H9 (cell line): ENCODE data around the gene RASIP1. TPM values are rescaled to one million over a fixed set of nuclear protein-coding genes. Genes with fewer than 3 reads are reported as not detected.

Source experiments
- DNase-seq: peaks from one replicate; pipeline ENCODE4 v3.0.0-alpha.2; 2017
- H2AFZ ChIP-seq: one replicate; pipeline ENCODE4 v1.6.1; 2013; ENCODE audit warnings: mild to moderate bottlenecking, low read length, control low read depth, moderate library complexity
- H2AK5ac ChIP-seq: 2 replicates; pipeline ENCODE4 v1.6.1; 2013; ENCODE audit warnings: low read length, control low read depth, mixed read lengths; ENCODE audit not compliant: insufficient read length
- H2BK120ac ChIP-seq: one replicate; pipeline ENCODE4 v1.6.1; 2013; ENCODE audit warnings: low read depth, mild to moderate bottlenecking, low read length, control low read depth, inconsistent platforms; ENCODE audit not compliant: poor library complexity, severe bottlenecking
- H2BK12ac ChIP-seq: 2 replicates; pipeline ENCODE4 v1.6.1; 2013; ENCODE audit warnings: low read length, control low read depth, mixed read lengths, low read depth; ENCODE audit not compliant: insufficient read length
- H2BK15ac ChIP-seq: 2 replicates; pipeline ENCODE4 v1.6.1; 2013; ENCODE audit warnings: low read depth, low read length, control low read depth
- H2BK20ac ChIP-seq: one replicate; pipeline ENCODE4 v1.6.1; 2013; ENCODE audit warnings: low read depth, mild to moderate bottlenecking, low read length, control low read depth, inconsistent platforms; ENCODE audit not compliant: poor library complexity, severe bottlenecking
- H2BK5ac ChIP-seq: 2 replicates; pipeline ENCODE4 v1.6.1; 2013; ENCODE audit warnings: low read length, control low read depth, mixed read lengths; ENCODE audit not compliant: insufficient read length
- H3K14ac ChIP-seq: 2 replicates; pipeline ENCODE4 v1.6.1; 2013; ENCODE audit warnings: low read length, control low read depth; ENCODE audit not compliant: insufficient read depth
- H3K18ac ChIP-seq: 2 replicates; pipeline ENCODE4 v1.6.1; 2013; ENCODE audit warnings: low read depth, mild to moderate bottlenecking, mixed read lengths, low read length, control low read depth; ENCODE audit not compliant: insufficient read length
- H3K23ac ChIP-seq: 2 replicates; pipeline ENCODE4 v1.6.1; 2013; ENCODE audit warnings: low read length, control low read depth, mixed read lengths, low read depth; ENCODE audit not compliant: insufficient read length
- H3K23me2 ChIP-seq: 2 replicates; pipeline ENCODE4 v1.6.1; 2013; ENCODE audit warnings: low read depth, mild to moderate bottlenecking, mixed read lengths, low read length, control low read depth; ENCODE audit not compliant: insufficient read length, poor library complexity, severe bottlenecking
- H3K27ac ChIP-seq: 2 replicates; pipeline ENCODE4 v1.5.1; 2013; ENCODE audit warnings: low read length, control low read depth, mixed read lengths, low read depth; ENCODE audit not compliant: insufficient read length
- H3K27me3 ChIP-seq: 2 replicates; pipeline ENCODE4 v1.6.1; 2013; ENCODE audit warnings: low read length, control low read depth, inconsistent platforms; ENCODE audit not compliant: insufficient read depth
- H3K4ac ChIP-seq: 2 replicates; pipeline ENCODE4 v1.6.1; 2013; ENCODE audit warnings: low read depth, mild to moderate bottlenecking, control low read depth, inconsistent platforms, low read length, moderate library complexity
- H3K4me1 ChIP-seq: 2 replicates; pipeline ENCODE4 v1.6.1; 2013; ENCODE audit warnings: low read length, control low read depth, inconsistent platforms; ENCODE audit not compliant: insufficient read depth
- H3K4me2 ChIP-seq: 2 replicates; pipeline ENCODE4 v1.6.1; 2013; ENCODE audit warnings: low read length, control low read depth, mixed read lengths; ENCODE audit not compliant: insufficient read length, insufficient read depth
- H3K56ac ChIP-seq: 2 replicates; pipeline ENCODE4 v1.6.1; 2013; ENCODE audit warnings: low read depth, mild to moderate bottlenecking, mixed read lengths, low read length, control low read depth; ENCODE audit not compliant: insufficient read length
- H3K79me1 ChIP-seq: 2 replicates; pipeline ENCODE4 v1.6.1; 2013; ENCODE audit warnings: low read depth, mild to moderate bottlenecking, moderate library complexity, low read length, control low read depth, inconsistent platforms; ENCODE audit not compliant: insufficient read depth, poor library complexity, severe bottlenecking
- H3K79me2 ChIP-seq: 2 replicates; pipeline ENCODE4 v1.6.1; 2013; ENCODE audit warnings: low read length, control low read depth, inconsistent platforms; ENCODE audit not compliant: insufficient read depth
- H3K9ac ChIP-seq: 2 replicates; pipeline ENCODE4 v1.6.1; 2013; ENCODE audit warnings: low read length, control low read depth, mixed read lengths; ENCODE audit not compliant: insufficient read length; ENCODE audit errors: extremely low read depth
- H3K9me3 ChIP-seq: one replicate; pipeline ENCODE4 v1.6.1; 2013; ENCODE audit warnings: low read depth, low read length, inconsistent platforms; ENCODE audit not compliant: control insufficient read depth
- H3T11ph ChIP-seq: one replicate; pipeline ENCODE4 v1.6.1; 2013; ENCODE audit warnings: mild to moderate bottlenecking, low read length, control low read depth, inconsistent platforms
- H4K20me1 ChIP-seq: one replicate; pipeline ENCODE4 v1.6.1; 2013; ENCODE audit not compliant: control insufficient read depth, insufficient read length, insufficient read depth
- H4K5ac ChIP-seq: 2 replicates; pipeline ENCODE4 v1.6.1; 2013; ENCODE audit warnings: low read depth, mild to moderate bottlenecking, mixed read lengths, low read length, control low read depth; ENCODE audit not compliant: insufficient read length
- H4K8ac ChIP-seq: replicated peaks from 2 replicates; pipeline ENCODE4 v1.6.1; 2013; ENCODE audit warnings: low read length, control low read depth, mixed read lengths, low read depth; ENCODE audit not compliant: insufficient read length
- H4K91ac ChIP-seq: 2 replicates; pipeline ENCODE4 v1.6.1; 2013; ENCODE audit warnings: low read depth, mild to moderate bottlenecking, moderate library complexity, mixed read lengths, low read length, control low read depth; ENCODE audit not compliant: insufficient read length
- H3K27ac Mint-ChIP-seq, 3 experiments: 2 replicates in 2 of 3; 3 replicates in 1 of 3; pipeline ENCODE4 v1.8.0; 2020 to 2021; ENCODE audit warnings: mixed read lengths in 3 of 3, mild to moderate bottlenecking in 1 of 3, moderate library complexity in 1 of 3
- H3K27me3 Mint-ChIP-seq: 2 replicates; pipeline ENCODE4 v1.8.0; 2021; ENCODE audit warnings: low read depth, mild to moderate bottlenecking, moderate library complexity, mixed read lengths
- H3K36me3 Mint-ChIP-seq, 3 experiments: 2 replicates in 2 of 3; 3 replicates in 1 of 3; pipeline ENCODE4 v1.8.0; 2020 to 2021; ENCODE audit warnings: low read depth in 3 of 3, mixed read lengths in 3 of 3; ENCODE audit not compliant: insufficient read depth in 1 of 3
- H3K4me1 Mint-ChIP-seq, 2 experiments: 2 replicates each; pipeline ENCODE4 v1.8.0; 2020; ENCODE audit warnings: mixed read lengths in 2 of 2
- H3K4me3 Mint-ChIP-seq, 2 experiments: 2 replicates in 1 of 2; 3 replicates in 1 of 2; pipeline ENCODE4 v1.8.0; 2020 to 2021; ENCODE audit warnings: mild to moderate bottlenecking in 2 of 2, mixed read lengths in 2 of 2, moderate library complexity in 1 of 2
- H3K9me3 Mint-ChIP-seq, 2 experiments: 2 replicates in 1 of 2; 3 replicates in 1 of 2; pipeline ENCODE4 v1.8.0; 2020; ENCODE audit warnings: mild to moderate bottlenecking in 2 of 2, mixed read lengths in 2 of 2, moderate library complexity in 1 of 2
- CTCF ChIP-seq: fragments of 200-600 bp; sonication (generic); conservative IDR thresholded peaks from 3 replicates; pipeline ENCODE4 v1.8.0; 2021; ENCODE audit warnings: antibody characterized with exemption, mild to moderate bottlenecking
- WGBS: extraction: QIAGEN DNeasy Blood & Tissue Kit; methylation state at CpG from one replicate; pipeline ENCODE4 v1.1.7; 2013; ENCODE audit warnings: missing lambda C conversion rate, low lambda C conversion rate, mixed read lengths; ENCODE audit not compliant: insufficient read length; ENCODE audit errors: extremely low coverage; 5-methylcytosine and 5-hydroxymethylcytosine counted together
- total RNA-seq: library from RNA; stranded (reverse); gene quantifications from 2 replicates; pipeline ENCODE4 v1.2.1, GENCODE V29; 2021

The RASIP1 gene
- total RNA-seq, 1 experiment from 2014 or later = 2.4 TPM

GRCh38 chr19:48780631-48781391 is 40.4 kb upstream of the RASIP1 start:
- Histone ChIP-seq H3K9ac (no peak overlapping the region), H3K23me2 (no peaks in the 10 kb centered on the region), H2BK15ac (no peak overlapping the region), H3K27ac (no peak overlapping the region), H4K20me1 (no peaks in the 10 kb centered on the region), H2AK5ac (no peak overlapping the region), H3K14ac (no peak overlapping the region), H2BK12ac (no peak overlapping the region), H3K79me1 (no peaks in the 10 kb centered on the region), H2BK5ac (no peak overlapping the region), H3K9me3 (no peaks in the 10 kb centered on the region), H2BK120ac (no peak overlapping the region), H3K4me2 (no peak overlapping the region), H3K79me2 (no peaks in the 10 kb centered on the region), H3K4me1 (no peaks in the 10 kb centered on the region), H3K18ac (no peak overlapping the region), H4K91ac (no peak overlapping the region), H3K23ac (no peak overlapping the region), H4K5ac (no peak overlapping the region), H3K56ac (no peak overlapping the region), H2BK20ac (no peak overlapping the region), H3K27me3 (no peaks in the 10 kb centered on the region), H3T11ph (no peak overlapping the region), H3K4ac (no peak overlapping the region), H4K8ac (no peak overlapping the region), H2AFZ (no peak overlapping the region)
- no CpG with 5 or more reads among the region's 14 CpGs for WGBS
- Mint-ChIP-seq H3K9me3 (no peaks in the 10 kb centered on the region; a peak in 1 of 5 replicates), H3K4me1 (peaks cover 5 to 10% of the 10 kb centered on the region in 2 experiments), H3K27me3 (peaks cover 2% of the 10 kb centered on the region), H3K36me3 (no peaks in the 10 kb centered on the region), H3K4me3 (no peak overlapping the region), H3K27ac (no peak overlapping the region)
- TF ChIP-seq CTCF = no peak
- no peak for DNase-seq
